Neural crest cell (in vitro differentiated cells): ENCODE data around the gene HOPX. TPM values are rescaled to one million over a fixed set of nuclear protein-coding genes. Genes with fewer than 3 reads are reported as not detected.

Experiments used
- DNase-seq: peaks from one replicate; pipeline ENCODE4 v3.0.0; 2021; ENCODE audit warnings: low read depth, mixed read lengths, low spot score
- H3K27ac Mint-ChIP-seq: one replicate; pipeline ENCODE4 v1.8.0; 2021; ENCODE audit warnings: mild to moderate bottlenecking, mixed read lengths; ENCODE audit not compliant: unreplicated experiment
- H3K27me3 Mint-ChIP-seq: 2 replicates; pipeline ENCODE4 v1.8.0; 2021; ENCODE audit warnings: low read depth, mild to moderate bottlenecking, mixed read lengths
- H3K36me3 Mint-ChIP-seq: 2 replicates; pipeline ENCODE4 v1.8.0; 2021; ENCODE audit warnings: low read depth, mild to moderate bottlenecking, mixed read lengths
- H3K4me1 Mint-ChIP-seq: 2 replicates; pipeline ENCODE4 v1.8.0; 2021; ENCODE audit warnings: mixed read lengths
- H3K4me3 Mint-ChIP-seq: one replicate; pipeline ENCODE4 v1.8.0; 2021; ENCODE audit warnings: mild to moderate bottlenecking, mixed read lengths
- H3K9me3 Mint-ChIP-seq: 2 replicates; pipeline ENCODE4 v1.8.0; 2021; ENCODE audit warnings: mixed read lengths
- CTCF ChIP-seq: fragments of 200-600 bp; sonication (generic); conservative IDR thresholded peaks from 2 replicates; pipeline ENCODE4 v1.5.0; 2021; ENCODE audit warnings: antibody characterized with exemption, mild to moderate bottlenecking
- total RNA-seq: library from RNA; stranded (reverse); gene quantifications from 2 replicates; pipeline ENCODE4 v1.2.1, GENCODE V29; 2021

Gene HOPX
- total RNA-seq, 1 donor from 2014 or later: not detected

GRCh38 chr4:56603297-56603696 lies 77.8 kb downstream of the HOPX start:
- no peak overlapping the region for H3K27ac Mint-ChIP-seq

More at GRCh38 chr4:56603297-56603696, 77.8 kb downstream of the HOPX start:
- no peak for DNase-seq
- peaks cover 3% of the 10 kb centered on the region for H3K9me3 Mint-ChIP-seq
- H3K36me3 Mint-ChIP-seq: no peaks in the 10 kb centered on the region
- no peaks in the 10 kb centered on the region for H3K4me1 Mint-ChIP-seq
- no peak for TF ChIP-seq CTCF
- peaks cover 38% of the 10 kb centered on the region for H3K27me3 Mint-ChIP-seq
- H3K4me3 Mint-ChIP-seq: no peak overlapping the region

Other genes starting within 250 kb of the HOPX start
- gene PPAT, start 245.7 kb downstream of the HOPX start, total RNA-seq: 47.4 and 52.9 TPM in 2 replicates
- 279 and 286 TPM in 2 replicates for gene PAICS, start 245.0 kb downstream of the HOPX start, total RNA-seq
- 169 and 172 TPM in 2 replicates for gene SRP72, start 213.7 kb downstream of the HOPX start, total RNA-seq
- 0.89 and 1.3 TPM in 2 replicates for gene ARL9, start 175.5 kb downstream of the HOPX start, total RNA-seq
- not detected in 2 replicates for gene SPINK2, start 140.4 kb upstream of the HOPX start, total RNA-seq
- gene REST, start 226.6 kb upstream of the HOPX start, total RNA-seq: 51.2 and 55.1 TPM in 2 replicates